ENCODE data around the gene EMCN.

- TF ChIP-seq CTCF (IDR thresholded peaks at IDR 0.05) (no peak), EP300 (IDR thresholded peaks at IDR 0.05) (no peak), POLR2A (IDR thresholded peaks at IDR 0.05) (no peak)
These were observed 28.5 kb downstream of the EMCN start for GRCh38 chr4:100489305-100489704.

Data from tibial nerve (tissue), 4 donors.